Bone marrow (tissue), 2 donors: ENCODE data around the gene FOXA3.
"Not testable (repeated sequence)": the region's sequence is repeated elsewhere in the genome, so short reads cannot be mapped to it uniquely, and the experiment has no call there.

ENCODE experiments used
- DNase-seq, 2 donors: peaks; one replicate each; lab custom pipeline; 2025; lab: John Stamatoyannopoulos, UW

FOXA3 gene

GRCh38 chr19:45890877-45891276 is 26.8 kb downstream of the FOXA3 start:
- DNase-seq = no peak

- DNase-seq = no peak
Measured at GRCh38 chr19:45895519-45895972, 31.4 kb downstream of the FOXA3 start.

GRCh38 chr19:45895983-45896599 is 32.0 kb downstream of the FOXA3 start:
- not testable (repeated sequence) for DNase-seq

- DNase-seq = no peak
Measured at GRCh38 chr19:45897261-45897812, 33.2 kb downstream of the FOXA3 start.

- no peak for DNase-seq
Measured at GRCh38 chr19:45899253-45899652, 35.1 kb downstream of the FOXA3 start.

- no peak for DNase-seq
Measured at GRCh38 chr19:45899919-45900589, 35.9 kb downstream of the FOXA3 start.

GRCh38 chr19:45900738-45901431 is 36.8 kb downstream of the FOXA3 start:
- no peak for DNase-seq

- peak; percentile 12 to 26 for DNase-seq
Measured at GRCh38 chr19:45901432-45901911, 37.3 kb downstream of the FOXA3 start.

- no peak for DNase-seq
Measured at GRCh38 chr19:45901912-45902650, 38.0 kb downstream of the FOXA3 start, which contains the start of gene MYPOP. TSS of gene MYPOP (minus strand) at chr19:45902613. CDS start at chr19:45901773, 840 bp downstream.

- DNase-seq = peak; percentile 93 to 97
Measured at GRCh38 chr19:45902651-45903625, 38.8 kb downstream of the FOXA3 start.

GRCh38 chr19:45905011-45905410 is 40.9 kb downstream of the FOXA3 start:
- DNase-seq = no peak

GRCh38 chr19:45906221-45906620 is 42.1 kb downstream of the FOXA3 start:
- DNase-seq = no peak

- DNase-seq = no peak
Measured at GRCh38 chr19:45908956-45909355, 44.8 kb downstream of the FOXA3 start.

GRCh38 chr19:45911291-45911690 is 47.2 kb downstream of the FOXA3 start:
- no peak for DNase-seq

GRCh38 chr19:45913874-45914830 is 50.0 kb downstream of the FOXA3 start, which contains the start of gene NANOS2:
TSS of gene NANOS2 (minus strand) at chr19:45914778. CDS start at chr19:45914693, 85 bp downstream.
- no peak for DNase-seq

- no peak for DNase-seq
Measured at GRCh38 chr19:45917421-45918091, 53.4 kb downstream of the FOXA3 start.

GRCh38 chr19:45918721-45919120 is 54.6 kb downstream of the FOXA3 start:
- DNase-seq = no peak

GRCh38 chr19:45919678-45920077 is 55.6 kb downstream of the FOXA3 start:
- no peak for DNase-seq

- DNase-seq = no peak
Measured at GRCh38 chr19:45920458-45920857, 56.3 kb downstream of the FOXA3 start.
